GM21786 (cell line): ENCODE measurements around the gene ACKR2.
A peak's percentile ranks its signal among the peaks of the same experiment; 100 is the strongest.
"Not testable (repeated sequence)": the region's sequence is repeated elsewhere in the genome, so short reads cannot be mapped to it uniquely, and the experiment has no call there.

Experiments used
- ATAC-seq: cut with Tn5 transposase; IDR thresholded peaks from one replicate; pipeline ENCODE4 v1.9.1; 2021; ENCODE audit not compliant: unreplicated experiment

ACKR2 gene

DNA sequence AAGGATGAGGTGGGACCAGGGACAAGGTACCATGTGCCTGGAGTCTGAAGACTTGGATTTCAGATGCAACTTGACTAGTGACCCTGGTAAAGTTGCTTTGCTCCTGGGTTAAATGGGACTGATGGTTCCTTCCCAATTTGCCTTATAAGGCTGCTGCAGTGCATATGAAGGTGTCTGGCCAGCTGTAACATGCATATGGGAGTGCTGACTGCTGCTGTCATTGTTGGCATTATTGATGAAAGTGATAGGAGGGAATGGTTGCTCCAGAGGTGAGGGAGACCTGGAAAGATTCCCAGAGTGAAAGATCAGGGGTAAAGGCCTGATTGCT, 45.9 kb downstream of the ACKR2 start:
- ATAC-seq = no peak

DNA sequence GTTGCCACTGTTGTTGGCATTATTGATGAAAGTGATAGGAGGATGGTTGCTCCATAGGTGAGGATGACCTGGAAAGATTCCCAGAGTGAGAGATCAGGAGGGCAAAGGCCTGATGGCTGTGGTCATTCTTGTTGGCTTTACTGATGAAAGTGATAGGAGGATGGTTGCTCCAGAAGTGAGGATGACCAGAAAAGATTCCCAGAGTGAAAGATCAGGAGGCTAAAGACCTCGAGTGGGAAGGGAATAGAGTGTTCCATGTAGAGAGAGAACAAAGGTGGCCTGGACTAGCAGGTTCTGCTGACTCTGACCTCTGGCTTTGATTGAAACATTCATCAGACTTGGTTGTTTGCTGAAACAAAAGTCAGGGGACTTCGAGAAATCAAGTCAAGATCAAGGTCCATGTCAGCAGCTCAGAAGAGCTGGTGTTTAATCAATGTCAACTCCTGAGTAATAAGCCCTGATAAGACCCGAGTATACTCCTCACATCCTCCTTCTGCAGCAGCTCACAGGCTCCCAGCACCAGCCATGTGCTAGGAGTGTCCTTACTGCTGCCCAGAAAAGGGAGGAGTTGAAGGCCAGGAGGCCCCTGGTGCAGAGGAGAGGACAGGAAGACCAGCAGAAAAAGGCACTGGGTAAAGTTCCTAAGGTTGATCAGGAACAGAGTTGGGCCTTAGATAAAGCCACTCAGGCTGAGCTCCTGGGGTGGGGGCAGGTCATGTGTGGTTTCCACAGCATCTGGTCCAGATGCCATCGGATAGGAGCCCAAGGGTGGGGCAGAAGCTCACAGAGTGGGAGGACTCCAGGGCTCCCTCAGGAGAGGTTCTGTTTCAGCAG, 46.5 kb downstream of the ACKR2 start:
- ATAC-seq = no peak

DNA sequence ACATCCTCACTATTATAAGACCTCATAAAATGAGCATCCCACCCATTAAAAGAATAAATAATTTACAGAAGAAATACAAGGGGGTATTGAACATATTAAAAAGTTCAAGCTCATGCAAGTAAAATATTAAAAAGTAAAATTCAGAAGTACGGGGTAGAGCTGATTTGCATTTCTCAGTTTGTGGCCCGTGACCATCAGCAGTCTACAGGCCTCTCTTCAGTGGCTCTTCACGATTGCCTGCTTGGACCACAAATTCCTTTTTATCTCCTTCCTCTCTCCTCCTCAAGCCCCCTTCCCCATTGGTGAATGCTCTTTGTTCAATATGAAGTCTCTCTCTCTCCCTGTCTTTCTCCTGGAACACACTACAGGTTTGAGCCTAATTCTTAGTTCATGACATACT, 47.3 kb downstream of the ACKR2 start:
- no peak for ATAC-seq

- ATAC-seq = no peak
Measured at GRCh38 chr3:42864321-42864950, 55.2 kb downstream of the ACKR2 start.

DNA sequence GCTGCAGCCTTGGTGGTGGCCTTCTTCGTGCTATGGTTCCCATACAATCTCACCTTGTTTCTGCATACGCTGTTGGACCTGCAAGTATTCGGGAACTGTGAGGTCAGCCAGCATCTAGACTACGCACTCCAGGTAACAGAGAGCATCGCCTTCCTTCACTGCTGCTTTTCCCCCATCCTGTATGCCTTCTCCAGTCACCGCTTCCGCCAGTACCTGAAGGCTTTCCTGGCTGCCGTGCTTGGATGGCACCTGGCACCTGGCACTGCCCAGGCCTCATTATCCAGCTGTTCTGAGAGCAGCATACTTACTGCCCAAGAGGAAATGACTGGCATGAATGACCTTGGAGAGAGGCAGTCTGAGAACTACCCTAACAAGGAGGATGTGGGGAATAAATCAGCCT, 56.0 kb downstream of the ACKR2 start:
- ATAC-seq = no peak

DNA sequence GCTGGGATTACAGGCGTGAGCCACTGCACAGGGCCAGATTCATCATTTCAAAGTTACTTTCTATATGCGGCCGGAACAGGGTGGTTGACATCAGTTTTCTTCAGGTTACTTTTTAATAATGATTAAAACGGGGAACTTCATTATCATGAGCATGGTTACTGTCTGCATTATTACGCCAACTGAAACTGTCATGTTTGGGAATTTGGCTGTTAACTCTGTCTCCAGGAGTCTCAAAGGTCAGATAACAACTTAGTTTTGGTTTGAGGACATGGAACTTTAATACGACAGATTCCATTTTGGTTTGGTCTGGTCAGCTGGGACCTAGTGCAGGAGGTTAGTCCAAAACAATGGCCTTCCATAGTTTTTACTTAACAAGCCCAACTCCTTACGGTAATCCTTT, 57.9 kb downstream of the ACKR2 start:
- ATAC-seq = no peak

- no peak for ATAC-seq
Measured at GRCh38 chr3:42868841-42869240, 59.6 kb downstream of the ACKR2 start.

DNA sequence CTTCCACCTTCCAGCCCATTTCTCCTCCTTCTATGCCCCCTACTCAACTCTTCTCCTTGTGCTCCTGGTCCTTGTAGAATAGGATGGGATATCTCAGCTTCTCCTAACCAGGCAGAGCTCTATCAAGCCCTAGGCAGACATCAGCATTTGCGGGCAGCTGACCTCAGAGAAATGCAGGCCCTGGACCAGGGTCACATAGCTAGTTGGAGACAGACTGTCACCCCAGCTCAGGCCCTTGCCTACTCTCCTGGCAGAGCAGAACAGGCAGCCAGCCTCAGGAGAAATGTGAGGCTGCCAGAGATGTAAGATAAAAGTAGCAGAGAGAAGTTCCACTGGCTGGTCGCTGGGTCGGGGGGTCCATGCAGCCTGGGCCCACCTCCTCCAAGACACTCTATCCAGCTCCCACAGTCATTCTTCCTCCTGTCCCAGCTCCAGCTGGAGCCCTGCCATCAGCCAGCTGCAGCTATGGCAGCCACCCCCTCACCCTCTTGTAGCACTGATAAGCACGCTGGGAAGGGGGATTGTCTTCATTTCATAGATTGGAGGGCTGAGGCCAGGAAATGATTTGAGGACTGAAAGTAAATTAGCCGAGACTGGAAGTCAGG, 62.4 kb downstream of the ACKR2 start:
- ATAC-seq = no peak

GRCh38 chr3:42872718-42873117, 63.5 kb downstream of the ACKR2 start:
- no peak for ATAC-seq

GRCh38 chr3:42873221-42873982, 64.2 kb downstream of the ACKR2 start:
- ATAC-seq = no peak

DNA sequence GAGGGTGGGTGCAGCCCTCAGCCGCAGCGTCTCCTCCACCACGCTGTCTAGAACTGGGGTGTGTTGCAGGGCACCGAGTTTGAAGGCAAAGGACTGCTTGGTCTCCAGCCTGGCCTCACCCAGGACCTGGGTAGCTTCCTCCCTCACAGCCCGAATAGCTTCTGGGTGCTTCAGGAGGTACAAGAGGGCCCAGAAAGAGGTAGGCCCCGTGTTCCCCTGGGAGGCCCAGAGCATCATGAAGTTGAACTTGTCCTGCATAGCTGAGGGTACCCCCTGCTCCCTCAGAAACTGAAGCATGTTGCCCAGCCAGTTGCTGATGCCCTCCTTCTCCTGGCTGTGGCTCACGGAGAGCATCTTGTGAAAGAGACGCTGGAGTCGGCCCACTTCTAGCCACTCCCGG, 65.5 kb downstream of the ACKR2 start:
- ATAC-seq = no peak

DNA sequence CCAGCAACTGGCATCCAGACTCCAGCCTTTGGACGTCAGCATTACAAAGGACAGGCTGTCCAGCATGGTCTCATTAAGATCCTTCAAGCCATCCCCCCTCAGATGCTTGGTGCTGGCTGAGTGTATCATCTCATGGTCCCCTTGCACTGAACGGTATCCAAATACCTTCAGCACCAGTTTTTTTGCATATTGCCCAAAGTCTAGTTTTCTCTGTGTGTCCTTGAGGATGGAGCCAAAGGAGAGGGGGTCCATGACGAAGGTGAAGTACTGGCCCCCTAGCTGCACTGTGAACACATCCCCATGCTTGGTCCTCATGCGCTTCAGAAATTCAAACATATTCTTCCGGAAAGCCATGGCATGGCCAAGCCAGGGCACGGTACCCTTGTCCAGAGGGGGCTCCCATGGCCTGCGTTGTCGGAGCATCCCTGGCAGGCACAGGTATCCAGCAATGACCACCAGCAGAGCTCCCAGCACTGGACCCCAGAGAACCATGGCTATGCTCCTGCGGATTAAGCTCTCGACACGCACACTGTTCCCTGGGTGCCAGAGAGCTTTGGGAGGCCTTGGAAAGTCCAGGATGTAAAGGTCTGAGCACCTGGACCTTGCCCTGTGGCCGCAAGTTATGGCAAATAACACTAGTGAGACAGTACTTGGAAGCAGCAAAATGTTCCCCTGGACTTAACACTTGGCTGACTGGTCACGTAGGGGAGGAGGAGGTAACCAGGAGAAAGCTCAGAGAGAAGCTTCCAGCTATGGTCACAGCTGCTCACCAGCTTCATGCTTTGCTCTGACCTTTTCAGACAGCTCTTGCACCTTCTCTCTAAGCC, 66.3 kb downstream of the ACKR2 start, which contains the start of gene CYP8B1:
Gene CYP8B1 (minus strand): TSS at position 555 of the 827 bp plus-strand sequence. CDS start 63 bp downstream, at position 492.
- ATAC-seq = no peak

DNA sequence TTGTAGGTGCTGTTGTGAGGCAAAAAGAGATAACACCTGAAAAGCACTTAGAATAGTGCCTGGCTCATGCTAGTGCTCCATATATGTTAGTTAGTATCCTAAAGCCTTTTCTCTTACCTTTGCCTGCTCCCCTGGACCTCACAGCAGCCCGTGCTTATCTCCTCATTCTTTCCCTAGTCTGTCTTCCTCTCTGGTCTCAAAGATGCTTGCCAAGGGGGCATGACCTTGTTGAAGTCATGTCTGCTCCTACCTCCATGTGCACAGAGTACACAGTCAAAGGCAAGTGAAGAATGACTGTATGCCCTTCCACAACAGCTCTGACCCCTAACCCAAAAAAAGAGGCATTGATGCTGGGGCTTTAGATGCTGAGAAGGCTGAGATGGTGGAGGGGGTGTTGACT, 67.2 kb downstream of the ACKR2 start:
- ATAC-seq = no peak

DNA sequence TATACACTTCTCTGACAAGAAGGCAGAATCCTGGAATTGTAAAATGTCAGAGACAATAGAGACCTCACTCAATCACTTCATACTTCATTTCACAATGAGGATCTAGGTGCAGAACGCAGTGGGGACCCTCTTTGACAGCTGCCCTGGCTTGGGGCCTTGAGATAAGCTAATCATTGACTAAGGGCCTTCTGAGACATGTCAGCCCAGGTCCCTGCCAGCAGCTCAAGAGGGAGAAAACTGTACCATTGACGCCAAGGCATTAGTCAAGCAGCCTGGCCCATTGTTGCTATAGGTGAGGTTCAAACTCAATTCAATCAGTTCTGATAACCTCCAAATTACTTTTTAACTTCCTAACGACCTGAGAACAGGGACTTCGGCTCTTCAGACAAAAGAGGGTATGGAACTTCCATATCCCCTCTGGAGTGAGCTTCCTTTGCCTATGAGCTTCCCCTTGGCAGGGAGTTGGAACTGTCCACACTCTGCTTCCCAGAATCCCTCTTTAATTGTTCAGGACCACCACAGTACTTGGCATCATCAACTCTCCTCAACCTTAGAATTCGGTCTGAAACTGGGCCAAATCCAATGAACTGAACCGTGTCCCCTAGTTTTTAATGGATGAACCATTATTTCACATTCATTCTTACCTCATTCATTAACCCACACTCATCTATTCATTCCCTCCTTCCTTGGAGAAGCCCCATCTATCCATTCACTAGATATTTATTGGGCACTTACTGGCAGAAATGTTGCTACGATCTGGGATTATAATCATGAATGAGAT, 67.9 kb downstream of the ACKR2 start:
- no peak for ATAC-seq

GRCh38 chr3:42877881-42878280, 68.6 kb downstream of the ACKR2 start:
- no peak for ATAC-seq

- no peak for ATAC-seq
Measured at GRCh38 chr3:42880183-42880582, 70.9 kb downstream of the ACKR2 start.

GRCh38 chr3:42880601-42881451, 71.6 kb downstream of the ACKR2 start:
- ATAC-seq = peak; percentile 95

GRCh38 chr3:42883251-42883930, 74.1 kb downstream of the ACKR2 start:
- not testable (repeated sequence) for ATAC-seq
